GM15510 (cell line): Measurements from ENCODE around the gene PHLDB1.
A peak's percentile ranks its signal among the peaks of the same experiment; 100 is the strongest.

ENCODE experiments used
- POLR2A ChIP-seq: IDR thresholded peaks from 3 replicates; pipeline ENCODE4 v1.6.1; 2011; ENCODE audit warnings: borderline replicate concordance; ENCODE audit not compliant: insufficient read length; ENCODE audit errors: extremely low read depth

The PHLDB1 gene

GRCh38 chr11:118607401-118608359 lies at the start of gene PHLDB1:
Gene PHLDB1, plus strand, starts transcription at chr11:118607615. Its CDS starts 6,222 bp downstream, at chr11:118613837.
- TF ChIP-seq POLR2A = no peak

- no peak for TF ChIP-seq POLR2A
Measured at GRCh38 chr11:118560806-118561205, 46.6 kb upstream of the PHLDB1 start.

GRCh38 chr11:118565051-118565450 lies 42.4 kb upstream of the PHLDB1 start:
- TF ChIP-seq POLR2A = no peak

- no peak for TF ChIP-seq POLR2A
Measured at GRCh38 chr11:118569670-118570069, 37.7 kb upstream of the PHLDB1 start.

GRCh38 chr11:118570787-118571186 lies 36.6 kb upstream of the PHLDB1 start:
- no peak for TF ChIP-seq POLR2A

GRCh38 chr11:118572061-118572980 lies 35.1 kb upstream of the PHLDB1 start, which contains the start of gene ARCN1:
Gene ARCN1, plus strand, starts transcription at chr11:118572409. Its CDS starts 139 bp downstream, at chr11:118572548.
- peak; percentile 90 for TF ChIP-seq POLR2A

GRCh38 chr11:118572981-118573550 lies 34.3 kb upstream of the PHLDB1 start:
- TF ChIP-seq POLR2A = no peak

- no peak for TF ChIP-seq POLR2A
Measured at GRCh38 chr11:118574636-118575035, 32.8 kb upstream of the PHLDB1 start.

GRCh38 chr11:118581057-118581456 lies 26.4 kb upstream of the PHLDB1 start:
- TF ChIP-seq POLR2A = no peak

GRCh38 chr11:118587952-118588351 lies 19.5 kb upstream of the PHLDB1 start:
- TF ChIP-seq POLR2A = no peak

GRCh38 chr11:118592616-118593367 lies 14.6 kb upstream of the PHLDB1 start:
- no peak for TF ChIP-seq POLR2A

GRCh38 chr11:118596224-118597146 lies 10.9 kb upstream of the PHLDB1 start:
- no peak for TF ChIP-seq POLR2A

GRCh38 chr11:118597556-118597955 lies 9.9 kb upstream of the PHLDB1 start:
- no peak for TF ChIP-seq POLR2A
